ENCODE results near the gene CHST5.
A peak's percentile ranks its signal among the peaks of the same experiment; 100 is the strongest.

The CHST5 gene

GRCh38 chr16:75535901-75536300, at the start of gene CHST5:
CHST5 (minus strand) TSS chr16:75536108; CDS start chr16:75530384, 5,724 bp downstream.
- no peak for DNase-seq (ENCODE audit: low read depth in 2 of 2)

GRCh38 chr16:75584108-75584507, 48.2 kb upstream of the CHST5 start:
- DNase-seq (ENCODE audit: low read depth in 2 of 2): no peak

- DNase-seq (ENCODE audit: low read depth in 2 of 2): no peak
Measured at GRCh38 chr16:75579281-75579834, 43.5 kb upstream of the CHST5 start.

DNA sequence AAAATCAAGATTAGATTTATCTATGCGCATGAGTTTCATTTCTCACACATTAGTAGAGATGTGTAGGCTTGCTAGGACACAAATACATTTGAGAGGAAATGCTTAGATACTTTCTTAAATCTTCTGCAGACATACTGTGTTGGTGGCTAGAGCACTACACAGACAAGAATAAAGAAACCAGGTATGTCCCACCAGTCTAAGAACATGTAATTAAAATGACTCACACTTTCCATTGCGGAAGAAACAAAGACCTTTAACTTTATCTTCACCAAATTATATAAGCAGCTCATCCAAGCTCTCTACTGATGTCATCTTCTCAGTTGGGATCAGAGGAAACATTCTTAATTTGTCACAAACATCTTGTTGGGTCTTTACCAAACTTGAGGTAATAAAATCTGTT, 42.8 kb upstream of the CHST5 start:
- DNase-seq (ENCODE audit: low read depth in 2 of 2): no peak

- DNase-seq (ENCODE audit: low read depth in 2 of 2): no peak
Measured at GRCh38 chr16:75578212-75578611, 42.3 kb upstream of the CHST5 start.

DNA sequence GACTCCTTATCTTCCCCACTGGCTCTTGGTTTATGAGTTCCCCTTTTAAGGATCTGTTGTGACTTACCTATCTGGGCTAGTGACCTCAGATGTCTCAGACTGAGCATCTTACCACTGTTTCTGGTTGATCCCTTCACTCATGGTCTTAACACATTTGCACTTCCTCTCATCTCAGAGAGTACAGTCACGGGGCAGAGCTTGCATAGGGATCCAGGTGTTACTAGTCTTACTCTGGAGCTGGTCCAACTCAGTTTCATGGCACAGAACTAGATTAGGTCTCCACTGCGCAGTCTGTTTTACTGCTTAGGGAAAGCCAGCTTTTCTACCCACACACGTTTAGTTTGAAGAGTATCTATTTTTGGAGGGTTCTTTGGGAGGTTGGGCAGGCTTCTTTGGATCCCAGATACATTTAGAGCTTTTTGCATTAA, 40.5 kb upstream of the CHST5 start:
- no peak for DNase-seq (ENCODE audit: low read depth in 2 of 2)

DNA sequence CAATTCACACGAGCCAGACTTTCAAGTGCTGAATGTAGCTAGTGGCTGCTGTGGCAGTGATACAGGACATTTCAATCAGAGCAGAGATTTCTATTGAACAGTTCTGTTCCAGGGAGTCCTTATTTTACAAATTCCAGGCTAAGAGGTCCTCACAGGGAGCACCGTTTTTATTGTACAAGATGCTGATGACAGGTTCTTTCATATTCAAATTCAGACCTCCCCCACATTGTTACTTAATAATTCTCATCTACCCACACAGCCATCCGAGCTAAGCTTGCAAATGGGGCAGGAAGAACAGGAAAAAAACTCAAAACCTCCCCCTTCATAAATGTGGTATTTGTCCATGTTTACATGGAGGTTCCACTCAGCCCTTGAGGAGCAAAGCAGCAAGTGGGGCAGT, 40.0 kb upstream of the CHST5 start:
- no peak for DNase-seq (ENCODE audit: low read depth in 2 of 2)

- DNase-seq (ENCODE audit: low read depth in 2 of 2): no peak
Measured at GRCh38 chr16:75573955-75574354, 38.0 kb upstream of the CHST5 start.

GRCh38 chr16:75572864-75573542, 37.1 kb upstream of the CHST5 start:
- DNase-seq (ENCODE audit: low read depth in 2 of 2): no peak

- no peak for DNase-seq (ENCODE audit: low read depth in 2 of 2)
Measured at GRCh38 chr16:75570396-75571065, 34.6 kb upstream of the CHST5 start.

- no peak for DNase-seq (ENCODE audit: low read depth in 2 of 2)
Measured at GRCh38 chr16:75567911-75568310, 32.0 kb upstream of the CHST5 start.

DNA sequence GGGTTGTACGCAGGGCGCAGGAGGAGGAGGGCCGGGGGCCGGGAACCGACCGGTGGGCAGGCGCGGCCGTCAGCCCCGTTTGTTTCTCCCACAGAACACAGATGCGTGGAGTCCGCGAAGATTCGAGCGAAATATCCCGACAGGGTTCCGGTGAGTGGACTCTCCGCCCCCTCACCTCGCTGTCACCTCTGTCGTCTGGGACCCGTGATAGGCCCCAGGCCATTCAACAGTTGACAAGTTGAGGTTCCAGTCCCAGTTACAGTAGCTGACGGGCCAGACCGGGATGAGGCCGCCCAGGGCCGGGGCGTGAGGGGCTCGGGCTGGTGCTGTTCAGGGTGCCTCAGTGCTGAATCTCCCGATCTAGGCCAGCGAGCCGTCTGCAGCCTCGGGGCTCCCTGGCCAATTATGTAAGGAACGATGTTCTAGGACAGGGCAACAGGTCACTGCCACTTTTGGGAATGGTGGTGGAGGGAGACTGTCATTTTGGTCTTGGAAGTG, 30.9 kb upstream of the CHST5 start:
- DNase-seq (ENCODE audit: low read depth in 2 of 2): no peak

GRCh38 chr16:75566040-75566757, 30.3 kb upstream of the CHST5 start, which contains the start of gene GABARAPL2:
GABARAPL2 (plus strand) TSS chr16:75566379; CDS start chr16:75566487, 108 bp downstream.
- DNase-seq (ENCODE audit: low read depth in 2 of 2): peak; percentile 85 to 87

DNA sequence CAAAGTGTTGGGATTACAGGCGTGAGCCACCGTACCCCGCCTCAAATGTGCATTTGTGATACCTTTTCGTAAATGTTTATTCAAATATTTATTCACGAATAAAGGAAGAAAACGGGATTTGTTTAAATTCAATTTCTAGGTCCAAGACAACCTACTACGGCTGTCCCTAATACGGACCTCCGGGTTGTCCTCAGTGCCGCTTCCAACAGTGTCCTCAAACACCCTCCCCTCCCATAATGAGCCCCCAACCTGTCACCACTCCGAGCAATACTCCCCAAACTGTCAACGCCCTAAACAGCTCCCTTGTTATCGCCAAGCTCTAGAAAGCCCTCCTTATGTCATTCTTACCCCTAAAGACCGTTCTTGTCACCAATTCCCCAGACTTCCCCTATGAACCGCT, 29.7 kb upstream of the CHST5 start:
- no peak for DNase-seq (ENCODE audit: low read depth in 2 of 2)

DNA sequence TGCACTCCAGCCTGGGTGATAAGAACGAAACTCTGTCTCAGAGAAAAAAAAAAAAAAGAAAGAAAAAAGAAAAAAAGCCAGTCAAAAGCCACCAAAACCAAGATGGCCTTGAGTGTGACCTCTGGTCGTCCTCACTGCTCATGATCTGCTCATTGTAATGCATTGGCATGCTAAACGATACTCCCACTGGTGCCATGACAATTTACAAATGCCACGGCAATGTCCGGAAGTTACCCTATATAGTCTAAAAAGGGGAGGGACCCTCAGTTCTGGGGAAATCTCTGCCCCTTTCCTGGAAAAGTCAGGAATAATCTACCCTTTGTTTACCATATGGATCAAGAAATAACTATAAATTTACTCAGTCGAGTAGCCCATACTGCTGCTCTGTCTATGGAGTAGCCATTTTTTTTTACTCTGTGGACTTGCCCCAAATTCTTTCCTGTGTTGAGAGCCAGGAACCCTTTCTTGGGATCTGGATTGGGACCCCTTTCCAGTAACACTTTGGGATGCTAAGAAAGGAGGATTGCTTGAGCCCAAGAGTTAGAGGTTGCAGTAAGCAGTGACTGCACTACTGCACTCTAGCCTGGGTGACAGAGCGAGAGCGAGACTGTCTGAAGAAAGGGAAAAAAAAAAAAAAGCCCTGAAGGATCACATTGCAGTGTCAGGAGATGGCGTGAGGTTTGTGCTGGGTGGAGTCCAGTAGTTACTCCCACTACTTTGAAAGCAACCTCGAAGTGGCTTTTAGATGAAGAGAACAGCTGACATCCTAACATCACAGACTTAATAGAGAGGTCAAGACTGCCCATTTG, 23.9 kb upstream of the CHST5 start:
- DNase-seq (ENCODE audit: low read depth in 2 of 2): no peak

GRCh38 chr16:75558846-75559401, 23.0 kb upstream of the CHST5 start:
- DNase-seq (ENCODE audit: low read depth in 2 of 2): no peak

GRCh38 chr16:75556431-75556950, 20.6 kb upstream of the CHST5 start:
- no peak for DNase-seq (ENCODE audit: low read depth in 2 of 2)

DNA sequence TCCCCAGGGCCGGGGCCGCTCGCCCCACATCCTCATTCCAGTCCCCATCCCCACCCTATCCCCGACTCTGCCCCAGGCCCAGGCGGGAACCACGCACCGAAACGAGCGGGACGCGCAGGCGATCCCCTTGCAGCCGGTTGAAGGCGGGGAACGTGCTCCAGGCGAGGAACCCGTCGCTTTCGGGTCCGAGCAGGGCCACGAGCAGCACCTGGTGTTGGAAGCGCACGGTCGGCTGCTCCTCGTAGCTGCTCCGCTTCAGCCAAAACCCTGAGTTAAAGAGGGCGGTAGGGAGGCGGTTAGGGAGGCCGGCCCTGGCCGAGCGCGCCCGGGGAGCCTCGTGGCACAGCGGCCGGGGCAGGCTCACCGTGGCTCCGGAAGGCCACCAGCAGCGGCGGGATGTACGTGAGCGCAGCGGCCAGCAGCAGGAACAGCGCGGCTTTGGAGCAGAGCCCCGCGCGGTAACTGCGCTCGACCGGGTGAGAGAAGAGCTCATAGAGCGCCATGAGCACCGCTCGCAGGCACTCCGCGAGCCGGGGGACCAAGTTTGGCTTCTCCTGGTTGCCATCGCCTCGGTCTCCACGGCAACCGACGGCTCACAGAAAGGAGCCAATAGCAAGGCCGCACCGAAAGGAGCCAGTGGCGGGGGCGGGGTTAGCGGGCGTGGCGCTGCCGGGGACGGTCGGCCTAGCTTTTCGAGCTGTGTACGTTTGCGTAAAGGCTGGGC, 20.0 kb upstream of the CHST5 start, which contains the start of gene TMEM231:
TMEM231 (minus strand) TSS at position 546 of the 724 bp plus-strand sequence; CDS start at position 503, 43 bp downstream.
- DNase-seq (ENCODE audit: low read depth in 2 of 2): peak; percentile 97 to 98

- DNase-seq (ENCODE audit: low read depth in 2 of 2): no peak
Measured at GRCh38 chr16:75555213-75555706, 19.4 kb upstream of the CHST5 start.

DNA sequence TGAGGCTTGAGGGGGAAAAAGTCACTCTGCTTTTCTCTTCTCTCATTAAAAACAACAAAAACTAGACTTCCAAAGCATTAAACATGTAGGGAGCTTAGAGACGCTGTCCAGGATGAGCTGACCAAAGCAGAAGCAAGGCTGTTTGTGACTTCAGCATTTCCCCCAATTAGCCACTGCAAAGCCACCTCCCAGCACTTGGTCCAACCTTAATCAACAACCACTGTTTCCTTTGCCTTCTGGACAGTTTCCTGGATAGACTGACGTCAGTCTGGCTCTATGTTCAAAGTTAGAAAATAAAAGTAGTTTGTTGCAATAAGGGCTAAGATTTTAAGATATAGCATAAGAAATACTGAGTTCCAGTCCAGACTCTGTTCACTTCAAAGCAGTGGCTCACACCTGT, 17.0 kb upstream of the CHST5 start:
- no peak for DNase-seq (ENCODE audit: low read depth in 2 of 2)
